NB4 (cell line): Measurements from ENCODE around the gene PA2G4.

Experiments used
- CTCF ChIP-seq: IDR thresholded peaks from one replicate; pipeline ENCODE4 v1.5.1; 2012; ENCODE audit warnings: low read depth, low read length
- MAX ChIP-seq: IDR thresholded peaks from 2 replicates; pipeline ENCODE4 v1.6.1; 2011; ENCODE audit warnings: low read depth, low read length

- TF ChIP-seq CTCF (no peak), MAX (no peak)
These were observed 32.7 kb upstream of the PA2G4 start for GRCh38 chr12:56071648-56072047.
